Panc1 (cell line): Measurements from ENCODE around the gene AGPS. TPM values are rescaled to one million over a fixed set of nuclear protein-coding genes. Genes with fewer than 3 reads are reported as not detected.

Experiments used
- ATAC-seq: fragments of 200-7000 bp; cut with Tn5 transposase; 2 replicates; pipeline ENCODE4 v1.9.1; 2020; ENCODE audit warnings: mild to moderate bottlenecking, moderate library complexity
- BruUV-seq: library from RNA; stranded (reverse); fragments of 400-500 nt; replicated peaks from 2 replicates; lab custom pipeline; 2021; lab: Mats Ljungman, UMichigan
- CTCF ChIA-PET: fragments of 300-600 bp; sonication (Branson Sonifier 250); formaldehyde crosslinking; loops from one replicate; lab custom pipeline; 2022; ENCODE audit warnings: antibody characterized with exemption; lab: Charles Lee
- POLR2A ChIA-PET: fragments of 300-600 bp; sonication (Branson Sonifier 250); formaldehyde crosslinking; loops from one replicate; lab custom pipeline; 2022; ENCODE audit warnings: antibody characterized with exemption; lab: Charles Lee
- DNase-seq: peaks from one replicate; pipeline ENCODE4 v3.0.0-alpha.2; 2010; ENCODE audit warnings: low read depth, low spot score
- H3K27ac ChIP-seq: 2 replicates; pipeline ENCODE4 v1.5.1; 2011; ENCODE audit warnings: mild to moderate bottlenecking, low read length, inconsistent platforms
- H3K27me3 ChIP-seq: fragments of 200-500 bp; sonication (Bioruptor generic); 2 replicates; pipeline ENCODE4 v1.6.0; 2014; ENCODE audit warnings: low read length, inconsistent platforms; ENCODE audit not compliant: control insufficient read depth, insufficient read depth
- H3K36me3 ChIP-seq: fragments of 200-500 bp; sonication (Bioruptor generic); 2 replicates; pipeline ENCODE4 v1.5.1; 2014; ENCODE audit warnings: inconsistent platforms, mild to moderate bottlenecking, low read length, moderate library complexity; ENCODE audit not compliant: control insufficient read depth, insufficient read depth
- H3K4me1 ChIP-seq: 2 replicates; pipeline ENCODE4 v1.5.1; 2011; ENCODE audit warnings: inconsistent platforms, mild to moderate bottlenecking, low read length, moderate library complexity; ENCODE audit not compliant: control insufficient read depth, insufficient read depth
- H3K4me3 ChIP-seq, 2 experiments: 2 replicates each; pipeline ENCODE4 v1.5.1; 2011 to 2012; ENCODE audit warnings: low read depth in 2 of 2, low read length in 2 of 2, mild to moderate bottlenecking in 2 of 2, inconsistent platforms in 1 of 2, moderate library complexity in 1 of 2
- H3K9me3 ChIP-seq: fragments of 200-500 bp; sonication (Bioruptor generic); 2 replicates; pipeline ENCODE4 v1.5.1; 2014; ENCODE audit warnings: low read depth, mild to moderate bottlenecking, inconsistent platforms, low read length, moderate library complexity; ENCODE audit not compliant: control insufficient read depth, insufficient read depth
- POLR2AphosphoS5 ChIP-seq: IDR thresholded peaks from 2 replicates; pipeline ENCODE4 v1.6.1; 2012; ENCODE audit warnings: mild to moderate bottlenecking, low read depth, low read length, moderate library complexity
- SIN3A ChIP-seq: IDR thresholded peaks from 2 replicates; pipeline ENCODE4 v1.6.1; 2012; ENCODE audit warnings: low read depth, mild to moderate bottlenecking, low read length, moderate library complexity, borderline replicate concordance; ENCODE audit not compliant: insufficient read depth
- TCF7L2 ChIP-seq: IDR thresholded peaks from 2 replicates; pipeline ENCODE4 v1.6.1; 2011; ENCODE audit warnings: mild to moderate bottlenecking, low read depth, low read length, inconsistent platforms
- in situ Hi-C: cut with HindIII; loops from 2 replicates; pipeline ENCODE4 v1.10.0; 2016; ENCODE audit warnings: low sequenced_read_pairs, low pct_unique_long_range_greater_than_20kb
- intact Hi-C: fragments of 100-400 bp; cut with micrococcal nuclease; formaldehyde crosslinking; loops from one replicate; pipeline ENCODE4 v1.10.0; 2022; ENCODE audit not compliant: unreplicated experiment
- total RNA-seq: library from RNA; stranded (reverse); gene quantifications from one replicate; pipeline ENCODE4 v1.2.1, GENCODE V29; 2021; ENCODE audit not compliant: unreplicated experiment
- TF ChIP-seq, protein P1 (sequence below): fragments of 450-650 bp; IDR thresholded peaks from 2 replicates; pipeline ENCODE4 v1.5.1; 2017; ENCODE audit warnings: mild to moderate bottlenecking
- TF ChIP-seq, protein P2 (sequence below), 2 experiments: IDR thresholded peaks; 2 replicates each; pipeline ENCODE4 v1.6.1; 2011 to 2012; ENCODE audit warnings: low read depth in 2 of 2, control low read depth in 1 of 2, low read length in 1 of 2, mild to moderate bottlenecking in 1 of 2, moderate library complexity in 1 of 2; ENCODE audit not compliant: insufficient read depth in 1 of 2

The AGPS gene
- total RNA-seq, 1 experiment from 2014 or later, result 68.7 TPM

DNA sequence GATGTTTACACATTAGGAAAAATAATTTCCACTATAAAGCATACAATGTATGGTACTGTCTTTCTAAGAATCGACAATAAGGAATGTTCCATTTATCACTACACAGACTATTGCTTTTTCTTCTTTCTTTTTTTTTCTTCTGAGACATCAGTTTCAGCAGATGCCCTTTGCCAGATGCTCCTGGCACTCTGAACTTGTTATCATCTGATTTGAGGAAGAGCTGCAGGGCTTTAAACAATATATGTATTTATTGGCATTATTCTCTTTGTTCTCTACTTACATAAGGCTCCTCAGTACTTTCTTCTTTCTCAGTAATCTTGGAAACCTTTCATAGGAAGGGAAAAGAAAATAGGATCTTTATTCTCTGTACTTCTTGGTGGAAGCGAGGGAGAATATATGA is 45.0 kb upstream of the AGPS start:
- intact Hi-C loops, result loop anchor here (10.0 kb wide), 1 partner anchor 257 kb away; no protein-coding TSS in a partner anchor
- TF ChIP-seq, protein P1, sequence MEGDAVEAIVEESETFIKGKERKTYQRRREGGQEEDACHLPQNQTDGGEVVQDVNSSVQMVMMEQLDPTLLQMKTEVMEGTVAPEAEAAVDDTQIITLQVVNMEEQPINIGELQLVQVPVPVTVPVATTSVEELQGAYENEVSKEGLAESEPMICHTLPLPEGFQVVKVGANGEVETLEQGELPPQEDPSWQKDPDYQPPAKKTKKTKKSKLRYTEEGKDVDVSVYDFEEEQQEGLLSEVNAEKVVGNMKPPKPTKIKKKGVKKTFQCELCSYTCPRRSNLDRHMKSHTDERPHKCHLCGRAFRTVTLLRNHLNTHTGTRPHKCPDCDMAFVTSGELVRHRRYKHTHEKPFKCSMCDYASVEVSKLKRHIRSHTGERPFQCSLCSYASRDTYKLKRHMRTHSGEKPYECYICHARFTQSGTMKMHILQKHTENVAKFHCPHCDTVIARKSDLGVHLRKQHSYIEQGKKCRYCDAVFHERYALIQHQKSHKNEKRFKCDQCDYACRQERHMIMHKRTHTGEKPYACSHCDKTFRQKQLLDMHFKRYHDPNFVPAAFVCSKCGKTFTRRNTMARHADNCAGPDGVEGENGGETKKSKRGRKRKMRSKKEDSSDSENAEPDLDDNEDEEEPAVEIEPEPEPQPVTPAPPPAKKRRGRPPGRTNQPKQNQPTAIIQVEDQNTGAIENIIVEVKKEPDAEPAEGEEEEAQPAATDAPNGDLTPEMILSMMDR, result no peak
- TF ChIP-seq SIN3A (no peak), TCF7L2 (no peak), POLR2AphosphoS5 (no peak)
- TF ChIP-seq, protein P2, sequence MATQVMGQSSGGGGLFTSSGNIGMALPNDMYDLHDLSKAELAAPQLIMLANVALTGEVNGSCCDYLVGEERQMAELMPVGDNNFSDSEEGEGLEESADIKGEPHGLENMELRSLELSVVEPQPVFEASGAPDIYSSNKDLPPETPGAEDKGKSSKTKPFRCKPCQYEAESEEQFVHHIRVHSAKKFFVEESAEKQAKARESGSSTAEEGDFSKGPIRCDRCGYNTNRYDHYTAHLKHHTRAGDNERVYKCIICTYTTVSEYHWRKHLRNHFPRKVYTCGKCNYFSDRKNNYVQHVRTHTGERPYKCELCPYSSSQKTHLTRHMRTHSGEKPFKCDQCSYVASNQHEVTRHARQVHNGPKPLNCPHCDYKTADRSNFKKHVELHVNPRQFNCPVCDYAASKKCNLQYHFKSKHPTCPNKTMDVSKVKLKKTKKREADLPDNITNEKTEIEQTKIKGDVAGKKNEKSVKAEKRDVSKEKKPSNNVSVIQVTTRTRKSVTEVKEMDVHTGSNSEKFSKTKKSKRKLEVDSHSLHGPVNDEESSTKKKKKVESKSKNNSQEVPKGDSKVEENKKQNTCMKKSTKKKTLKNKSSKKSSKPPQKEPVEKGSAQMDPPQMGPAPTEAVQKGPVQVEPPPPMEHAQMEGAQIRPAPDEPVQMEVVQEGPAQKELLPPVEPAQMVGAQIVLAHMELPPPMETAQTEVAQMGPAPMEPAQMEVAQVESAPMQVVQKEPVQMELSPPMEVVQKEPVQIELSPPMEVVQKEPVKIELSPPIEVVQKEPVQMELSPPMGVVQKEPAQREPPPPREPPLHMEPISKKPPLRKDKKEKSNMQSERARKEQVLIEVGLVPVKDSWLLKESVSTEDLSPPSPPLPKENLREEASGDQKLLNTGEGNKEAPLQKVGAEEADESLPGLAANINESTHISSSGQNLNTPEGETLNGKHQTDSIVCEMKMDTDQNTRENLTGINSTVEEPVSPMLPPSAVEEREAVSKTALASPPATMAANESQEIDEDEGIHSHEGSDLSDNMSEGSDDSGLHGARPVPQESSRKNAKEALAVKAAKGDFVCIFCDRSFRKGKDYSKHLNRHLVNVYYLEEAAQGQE (IDR thresholded peaks at IDR 0.05; ENCODE audit: insufficient read depth in 1 of 2, low read depth in 2 of 2, low read length in 1 of 2), result no peak
- ATAC-seq, result no peak
- POLR2A ChIA-PET, result interaction anchor here (0.6 kb wide), 1 partner anchor 68 kb away, joined by 3 read pairs; no protein-coding TSS in a partner anchor
- no TSS peak for BruUV-seq
- no peaks in the 10 kb centered on the region for H3K36me3 ChIP-seq
- no peak overlapping the region for H3K27ac ChIP-seq
- H3K9me3 ChIP-seq, result no peaks in the 10 kb centered on the region
- in situ Hi-C loops, result no loop called here
- CTCF ChIA-PET, result no interaction called here
- no peak overlapping the region for H3K4me3 ChIP-seq
- no peaks in the 10 kb centered on the region; the same call in 1 of the 2 replicates for H3K4me1 ChIP-seq
- no peak for DNase-seq
- no peaks in the 10 kb centered on the region for H3K27me3 ChIP-seq

DNA sequence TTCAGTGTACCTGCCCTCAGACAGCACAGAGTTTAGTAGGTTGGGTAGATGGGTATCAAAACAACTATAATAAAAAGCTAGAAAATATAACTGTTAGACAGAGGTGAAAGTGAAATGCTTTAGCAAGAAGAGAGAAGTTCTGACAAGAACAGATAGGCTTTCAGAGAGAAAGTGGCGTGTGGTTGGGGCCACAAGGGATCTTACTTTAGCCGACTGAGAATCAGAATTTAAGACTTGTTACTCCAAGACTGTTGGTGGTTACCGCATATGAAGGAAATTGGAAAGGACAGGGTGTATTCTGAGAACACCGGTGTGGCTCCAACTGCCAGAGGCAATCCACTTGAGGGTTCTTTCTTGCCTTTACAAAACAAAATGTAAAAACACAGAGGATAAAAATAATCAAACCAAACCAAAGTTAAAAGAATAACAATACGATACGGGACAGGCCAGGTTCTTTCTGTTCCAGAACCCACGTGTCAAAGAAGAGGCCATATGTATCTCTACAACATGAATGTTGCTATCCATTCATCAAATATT is 44.4 kb upstream of the AGPS start:
- ATAC-seq (no peak), DNase-seq (no peak)
- Histone ChIP-seq H3K9me3 (no peaks in the 10 kb centered on the region), H3K4me1 (no peaks in the 10 kb centered on the region; the same call in 1 of the 2 replicates), H3K27ac (no peak overlapping the region), H3K36me3 (no peaks in the 10 kb centered on the region), H3K4me3 (no peak overlapping the region), H3K27me3 (no peaks in the 10 kb centered on the region)
- POLR2A ChIA-PET, result no interaction called here
- in situ Hi-C loops (no loop called here), intact Hi-C loops (loop anchor here (10.0 kb wide), 1 partner anchor 257 kb away; no protein-coding TSS in a partner anchor)
- TF ChIP-seq POLR2AphosphoS5, result no peak
- no peak for TF ChIP-seq SIN3A
- TF ChIP-seq, protein P1, result no peak
- TF ChIP-seq, protein P2 (IDR thresholded peaks at IDR 0.05; ENCODE audit: insufficient read depth in 1 of 2, low read depth in 2 of 2, low read length in 1 of 2), result no peak
- no peak for TF ChIP-seq TCF7L2
- no TSS peak for BruUV-seq
- CTCF ChIA-PET, result no interaction called here
